IPS-18a (cell line): Measurements from ENCODE around the gene GCM1.

Experiments used
- H3K27ac ChIP-seq: one replicate; pipeline ENCODE4 v1.5.1; 2013; ENCODE audit warnings: low read length
- H3K27me3 ChIP-seq: one replicate; pipeline ENCODE4 v1.6.1; 2013; ENCODE audit warnings: mild to moderate bottlenecking, low read length; ENCODE audit not compliant: control insufficient read depth, insufficient read depth
- H3K36me3 ChIP-seq: one replicate; pipeline ENCODE4 v1.6.1; 2013; ENCODE audit warnings: low read depth, low read length; ENCODE audit not compliant: control insufficient read depth
- H3K4me1 ChIP-seq: one replicate; pipeline ENCODE4 v1.6.1; 2013; ENCODE audit warnings: low read depth, low read length; ENCODE audit not compliant: control insufficient read depth
- H3K4me3 ChIP-seq: one replicate; pipeline ENCODE4 v1.5.1; 2013; ENCODE audit warnings: low read length
- H3K9ac ChIP-seq: one replicate; pipeline ENCODE4 v1.6.1; 2013; ENCODE audit warnings: mild to moderate bottlenecking, low read length, moderate library complexity
- H3K9me3 ChIP-seq: one replicate; pipeline ENCODE4 v1.6.1; 2013; ENCODE audit warnings: low read depth, low read length; ENCODE audit not compliant: control insufficient read depth

Gene GCM1

GRCh38 chr6:53148684-53149083 lies at the start of gene GCM1:
GCM1 (minus strand) TSS chr6:53148841; CDS start chr6:53145632, 3,209 bp downstream.
- Histone ChIP-seq H3K9me3 (no peaks in the 10 kb centered on the region), H3K27ac (no peak within 1 kb of the TSS), H3K36me3 (no peaks in the 10 kb centered on the region), H3K4me1 (peaks cover 4% of the 10 kb centered on the region), H3K4me3 (no peak within 1 kb of the TSS), H3K27me3 (no peaks in the 10 kb centered on the region), H3K9ac (no peak within 1 kb of the TSS)

GRCh38 chr6:53197553-53197952 lies 48.9 kb upstream of the GCM1 start:
- Histone ChIP-seq H3K27ac (no peak overlapping the region), H3K4me3 (no peak overlapping the region), H3K4me1 (no peaks in the 10 kb centered on the region), H3K9me3 (no peaks in the 10 kb centered on the region), H3K9ac (no peak overlapping the region), H3K27me3 (no peaks in the 10 kb centered on the region), H3K36me3 (no peaks in the 10 kb centered on the region)

- Histone ChIP-seq H3K27me3 (no peaks in the 10 kb centered on the region), H3K36me3 (no peaks in the 10 kb centered on the region), H3K9ac (no peak overlapping the region), H3K4me1 (no peaks in the 10 kb centered on the region), H3K27ac (no peak overlapping the region), H3K9me3 (no peaks in the 10 kb centered on the region), H3K4me3 (no peak overlapping the region)
These were observed 46.4 kb upstream of the GCM1 start for GRCh38 chr6:53195048-53195447.

- Histone ChIP-seq H3K9me3 (no peaks in the 10 kb centered on the region), H3K27me3 (no peaks in the 10 kb centered on the region), H3K9ac (no peak overlapping the region), H3K27ac (no peak overlapping the region), H3K4me1 (no peaks in the 10 kb centered on the region), H3K36me3 (no peaks in the 10 kb centered on the region), H3K4me3 (no peak overlapping the region)
These were observed 44.1 kb upstream of the GCM1 start for GRCh38 chr6:53192682-53193188.

- no peaks in the 10 kb centered on the region for H3K36me3 ChIP-seq
- H3K4me3 ChIP-seq = no peak overlapping the region
- H3K27me3 ChIP-seq = no peaks in the 10 kb centered on the region
- H3K9ac ChIP-seq = no peak overlapping the region
- no peaks in the 10 kb centered on the region for H3K4me1 ChIP-seq
- H3K9me3 ChIP-seq = no peaks in the 10 kb centered on the region
- H3K27ac ChIP-seq = no peak overlapping the region
These were observed 40.9 kb upstream of the GCM1 start for GRCh38 chr6:53189554-53189953.

- no peaks in the 10 kb centered on the region for H3K4me1 ChIP-seq
- no peaks in the 10 kb centered on the region for H3K9me3 ChIP-seq
- H3K36me3 ChIP-seq = no peaks in the 10 kb centered on the region
- no peak overlapping the region for H3K27ac ChIP-seq
- no peak overlapping the region for H3K4me3 ChIP-seq
- H3K27me3 ChIP-seq = no peaks in the 10 kb centered on the region
- no peak overlapping the region for H3K9ac ChIP-seq
These were observed 40.2 kb upstream of the GCM1 start for GRCh38 chr6:53188833-53189232.

GRCh38 chr6:53180678-53181077 lies 32.0 kb upstream of the GCM1 start:
- H3K9me3 ChIP-seq = no peaks in the 10 kb centered on the region
- H3K4me3 ChIP-seq = no peak overlapping the region
- no peak overlapping the region for H3K27ac ChIP-seq
- H3K9ac ChIP-seq = no peak overlapping the region
- no peaks in the 10 kb centered on the region for H3K36me3 ChIP-seq
- H3K4me1 ChIP-seq = no peaks in the 10 kb centered on the region
- H3K27me3 ChIP-seq = no peaks in the 10 kb centered on the region

- no peaks in the 10 kb centered on the region for H3K4me1 ChIP-seq
- no peak overlapping the region for H3K4me3 ChIP-seq
- no peaks in the 10 kb centered on the region for H3K36me3 ChIP-seq
- H3K27ac ChIP-seq = no peak overlapping the region
- H3K27me3 ChIP-seq = no peaks in the 10 kb centered on the region
- H3K9ac ChIP-seq = no peak overlapping the region
- no peaks in the 10 kb centered on the region for H3K9me3 ChIP-seq
These were observed 31.5 kb upstream of the GCM1 start for GRCh38 chr6:53179961-53180651.

- Histone ChIP-seq H3K4me1 (no peaks in the 10 kb centered on the region), H3K27me3 (no peaks in the 10 kb centered on the region), H3K9ac (no peak overlapping the region), H3K36me3 (no peaks in the 10 kb centered on the region), H3K4me3 (no peak overlapping the region), H3K9me3 (no peaks in the 10 kb centered on the region), H3K27ac (no peak overlapping the region)
These were observed 30.3 kb upstream of the GCM1 start for GRCh38 chr6:53178837-53179432.

- Histone ChIP-seq H3K9me3 (no peaks in the 10 kb centered on the region), H3K36me3 (no peaks in the 10 kb centered on the region), H3K4me3 (no peak overlapping the region), H3K27me3 (no peaks in the 10 kb centered on the region), H3K9ac (no peak overlapping the region), H3K4me1 (no peaks in the 10 kb centered on the region), H3K27ac (no peak overlapping the region)
These were observed 26.4 kb upstream of the GCM1 start for GRCh38 chr6:53175027-53175426.

- Histone ChIP-seq H3K36me3 (no peaks in the 10 kb centered on the region), H3K9me3 (no peaks in the 10 kb centered on the region), H3K4me3 (no peak overlapping the region), H3K4me1 (peaks cover 8% of the 10 kb centered on the region), H3K27me3 (no peaks in the 10 kb centered on the region), H3K27ac (no peak overlapping the region), H3K9ac (no peak overlapping the region)
These were observed 23.8 kb upstream of the GCM1 start for GRCh38 chr6:53172468-53172803.
